Stimulated activated effector memory CD8-positive, alpha-beta T cell treated with anti-CD3 and anti-CD28 coated beads, Interleukin-12 subunit alpha, Interleukin-12 subunit beta, amount 100 ng/mL, for 72 hours (primary cell): ENCODE data around the gene CDON.
"Not testable (repeated sequence)": the region's sequence is repeated elsewhere in the genome, so short reads cannot be mapped to it uniquely, and the experiment has no call there.

Source experiments
- ATAC-seq: fragments of 150-1000 bp; cut with Tn5 transposase; 2 replicates; pipeline ENCODE4 v1.10.0; 2021
- DNase-seq, 2 donors: peaks; one replicate each; pipeline ENCODE4 v3.0.0; 2021 to 2022; ENCODE audit warnings: low spot score in 2 of 2
- H3K27ac Mint-ChIP-seq: one replicate; pipeline ENCODE4 v1.8.0; 2022; ENCODE audit warnings: mild to moderate bottlenecking, mixed read lengths
- H3K36me3 Mint-ChIP-seq: one replicate; pipeline ENCODE4 v1.8.0; 2022; ENCODE audit warnings: mild to moderate bottlenecking, mixed read lengths
- H3K4me1 Mint-ChIP-seq: one replicate; pipeline ENCODE4 v1.8.0; 2022; ENCODE audit warnings: mixed read lengths
- H3K4me3 Mint-ChIP-seq: one replicate; pipeline ENCODE4 v1.8.0; 2022; ENCODE audit warnings: mild to moderate bottlenecking, mixed read lengths
- H3K9me3 Mint-ChIP-seq: one replicate; pipeline ENCODE4 v1.8.0; 2022; ENCODE audit warnings: mixed read lengths

Gene CDON

GRCh38 chr11:125999234-125999880 is 63.3 kb downstream of the CDON start:
- H3K27ac Mint-ChIP-seq, result no peak overlapping the region
- no peaks in the 10 kb centered on the region for H3K36me3 Mint-ChIP-seq
- no peak for ATAC-seq
- no peaks in the 10 kb centered on the region for H3K9me3 Mint-ChIP-seq
- no peak for DNase-seq
- no peak overlapping the region for H3K4me3 Mint-ChIP-seq
- peaks cover 8% of the 10 kb centered on the region for H3K4me1 Mint-ChIP-seq

GRCh38 chr11:125998267-125998666 is 64.4 kb downstream of the CDON start:
- ATAC-seq (no peak), DNase-seq (no peak)
- H3K9me3 Mint-ChIP-seq, result no peaks in the 10 kb centered on the region
- H3K4me3 Mint-ChIP-seq, result no peak overlapping the region
- peaks cover 8% of the 10 kb centered on the region for H3K4me1 Mint-ChIP-seq
- H3K27ac Mint-ChIP-seq, result no peak overlapping the region
- no peaks in the 10 kb centered on the region for H3K36me3 Mint-ChIP-seq

- no peaks in the 10 kb centered on the region for H3K4me1 Mint-ChIP-seq
- H3K9me3 Mint-ChIP-seq, result no peaks in the 10 kb centered on the region
- no peak overlapping the region for H3K27ac Mint-ChIP-seq
- H3K4me3 Mint-ChIP-seq, result no peak overlapping the region
- DNase-seq (peak; percentile 12 to 56), ATAC-seq (peak; percentile 94)
- H3K36me3 Mint-ChIP-seq, result no peaks in the 10 kb centered on the region
Observed at GRCh38 chr11:125995313-125995712, 67.4 kb downstream of the CDON start.

GRCh38 chr11:125994509-125994908 is 68.2 kb downstream of the CDON start:
- no peak for ATAC-seq
- no peak overlapping the region for H3K4me3 Mint-ChIP-seq
- DNase-seq, result no peak
- no peak overlapping the region for H3K27ac Mint-ChIP-seq
- no peaks in the 10 kb centered on the region for H3K9me3 Mint-ChIP-seq
- no peaks in the 10 kb centered on the region for H3K36me3 Mint-ChIP-seq
- H3K4me1 Mint-ChIP-seq, result no peaks in the 10 kb centered on the region

GRCh38 chr11:125992893-125993292 is 69.8 kb downstream of the CDON start:
- Mint-ChIP-seq H3K4me3 (no peak overlapping the region), H3K36me3 (no peaks in the 10 kb centered on the region), H3K27ac (no peak overlapping the region), H3K4me1 (no peaks in the 10 kb centered on the region), H3K9me3 (no peaks in the 10 kb centered on the region)
- DNase-seq (no peak), ATAC-seq (no peak)

GRCh38 chr11:125990244-125990643 is 72.4 kb downstream of the CDON start:
- ATAC-seq (peak; percentile 69), DNase-seq (no peak)
- H3K4me1 Mint-ChIP-seq, result no peaks in the 10 kb centered on the region
- H3K4me3 Mint-ChIP-seq, result no peak overlapping the region
- H3K27ac Mint-ChIP-seq, result no peak overlapping the region
- no peaks in the 10 kb centered on the region for H3K9me3 Mint-ChIP-seq
- H3K36me3 Mint-ChIP-seq, result no peaks in the 10 kb centered on the region

GRCh38 chr11:125987066-125987641 is 75.5 kb downstream of the CDON start:
- Mint-ChIP-seq H3K4me3 (no peak overlapping the region), H3K9me3 (no peaks in the 10 kb centered on the region), H3K36me3 (no peaks in the 10 kb centered on the region), H3K27ac (no peak overlapping the region), H3K4me1 (no peaks in the 10 kb centered on the region)
- ATAC-seq (no peak), DNase-seq (no peak)

GRCh38 chr11:125985956-125986355 is 76.7 kb downstream of the CDON start:
- not testable (repeated sequence) for H3K9me3 Mint-ChIP-seq, ATAC-seq, H3K4me1 Mint-ChIP-seq, H3K4me3 Mint-ChIP-seq, H3K27ac Mint-ChIP-seq, H3K36me3 Mint-ChIP-seq, DNase-seq

GRCh38 chr11:125982348-125982730 is 80.3 kb downstream of the CDON start:
- DNase-seq (no peak), ATAC-seq (no peak)
- Mint-ChIP-seq H3K36me3 (no peaks in the 10 kb centered on the region), H3K9me3 (no peaks in the 10 kb centered on the region), H3K4me1 (no peaks in the 10 kb centered on the region), H3K4me3 (no peak overlapping the region), H3K27ac (no peak overlapping the region)

- Mint-ChIP-seq H3K9me3 (no peaks in the 10 kb centered on the region), H3K4me3 (no peak overlapping the region), H3K36me3 (no peaks in the 10 kb centered on the region), H3K4me1 (no peaks in the 10 kb centered on the region), H3K27ac (no peak overlapping the region)
- ATAC-seq (no peak), DNase-seq (no peak)
Observed at GRCh38 chr11:125980436-125980835, 82.2 kb downstream of the CDON start.

- H3K4me1 Mint-ChIP-seq, result no peaks in the 10 kb centered on the region
- DNase-seq, result no peak
- no peak overlapping the region for H3K27ac Mint-ChIP-seq
- H3K9me3 Mint-ChIP-seq, result no peaks in the 10 kb centered on the region
- ATAC-seq, result no peak
- no peaks in the 10 kb centered on the region for H3K36me3 Mint-ChIP-seq
- H3K4me3 Mint-ChIP-seq, result no peak overlapping the region
Observed at GRCh38 chr11:125979511-125979910, 83.2 kb downstream of the CDON start.

GRCh38 chr11:125978778-125979407 is 83.8 kb downstream of the CDON start:
- ATAC-seq (no peak), DNase-seq (no peak)
- Mint-ChIP-seq H3K4me3 (no peak overlapping the region), H3K4me1 (no peaks in the 10 kb centered on the region), H3K27ac (no peak overlapping the region), H3K9me3 (no peaks in the 10 kb centered on the region), H3K36me3 (no peaks in the 10 kb centered on the region)

- Mint-ChIP-seq H3K36me3 (no peaks in the 10 kb centered on the region), H3K27ac (no peak overlapping the region), H3K4me1 (no peaks in the 10 kb centered on the region), H3K9me3 (no peaks in the 10 kb centered on the region), H3K4me3 (no peak overlapping the region)
- DNase-seq (no peak), ATAC-seq (no peak)
Observed at GRCh38 chr11:125978181-125978716, 84.4 kb downstream of the CDON start.

GRCh38 chr11:125977333-125977732 is 85.3 kb downstream of the CDON start:
- DNase-seq (no peak), ATAC-seq (no peak)
- no peak overlapping the region for H3K27ac Mint-ChIP-seq
- H3K36me3 Mint-ChIP-seq, result no peaks in the 10 kb centered on the region
- H3K4me3 Mint-ChIP-seq, result no peak overlapping the region
- no peaks in the 10 kb centered on the region for H3K9me3 Mint-ChIP-seq
- no peaks in the 10 kb centered on the region for H3K4me1 Mint-ChIP-seq

GRCh38 chr11:125976156-125976555 is 86.5 kb downstream of the CDON start:
- ATAC-seq, result no peak
- H3K4me1 Mint-ChIP-seq, result no peaks in the 10 kb centered on the region
- no peaks in the 10 kb centered on the region for H3K9me3 Mint-ChIP-seq
- DNase-seq, result no peak
- H3K36me3 Mint-ChIP-seq, result no peaks in the 10 kb centered on the region
- no peak overlapping the region for H3K27ac Mint-ChIP-seq
- no peak overlapping the region for H3K4me3 Mint-ChIP-seq

- DNase-seq (no peak), ATAC-seq (no peak)
- Mint-ChIP-seq H3K4me3 (no peak overlapping the region), H3K36me3 (no peaks in the 10 kb centered on the region), H3K27ac (no peak overlapping the region), H3K4me1 (no peaks in the 10 kb centered on the region), H3K9me3 (no peaks in the 10 kb centered on the region)
Observed at GRCh38 chr11:125975634-125976033, 87.0 kb downstream of the CDON start.
